Measurements from ENCODE around the gene HS1BP3.

Gene HS1BP3

DNA sequence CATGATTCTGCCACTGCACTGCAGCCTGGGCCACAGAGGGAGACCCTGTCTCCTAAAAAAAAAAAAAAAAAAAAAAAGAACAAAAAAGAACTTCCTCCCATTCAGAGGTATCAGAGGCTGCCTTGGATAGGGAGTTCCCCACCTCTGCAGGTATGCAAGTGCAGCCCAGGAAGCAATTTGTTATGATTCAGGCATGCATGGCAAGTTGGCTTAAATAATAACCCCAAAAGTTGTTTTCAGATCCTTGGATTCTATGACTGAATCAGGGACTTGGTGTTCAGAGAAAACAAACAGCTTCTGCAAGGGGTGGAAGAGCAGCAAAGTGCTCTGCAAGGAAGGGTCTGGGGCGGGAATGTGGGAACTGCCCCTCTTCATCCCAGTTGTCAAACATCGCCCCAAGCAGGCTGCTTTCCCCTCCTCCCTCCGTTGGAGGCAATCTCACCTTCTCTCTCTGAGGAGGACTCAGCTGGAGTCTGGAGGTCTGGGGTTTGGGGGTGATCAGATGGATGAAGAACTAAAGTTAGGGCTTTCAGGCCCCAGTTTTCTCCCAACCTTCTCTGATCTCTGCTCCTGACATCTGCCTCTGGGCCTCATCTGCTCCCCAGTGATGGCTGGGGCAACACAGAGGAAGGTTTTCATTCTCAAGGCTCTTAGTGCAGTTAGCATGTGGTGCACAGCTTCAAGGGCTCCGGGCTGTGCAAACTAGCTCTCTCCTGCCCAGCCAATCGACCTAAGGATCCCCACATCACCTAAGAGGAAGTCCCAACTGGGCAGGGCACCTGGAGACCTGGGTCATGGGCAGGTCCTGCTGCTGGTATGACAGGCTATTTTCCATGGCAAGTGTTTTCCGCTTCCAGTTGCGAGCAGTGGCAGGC lies 12.5 kb upstream of the HS1BP3 start:
- DNase-seq (ENCODE audit: low read depth) = no peak

DNA sequence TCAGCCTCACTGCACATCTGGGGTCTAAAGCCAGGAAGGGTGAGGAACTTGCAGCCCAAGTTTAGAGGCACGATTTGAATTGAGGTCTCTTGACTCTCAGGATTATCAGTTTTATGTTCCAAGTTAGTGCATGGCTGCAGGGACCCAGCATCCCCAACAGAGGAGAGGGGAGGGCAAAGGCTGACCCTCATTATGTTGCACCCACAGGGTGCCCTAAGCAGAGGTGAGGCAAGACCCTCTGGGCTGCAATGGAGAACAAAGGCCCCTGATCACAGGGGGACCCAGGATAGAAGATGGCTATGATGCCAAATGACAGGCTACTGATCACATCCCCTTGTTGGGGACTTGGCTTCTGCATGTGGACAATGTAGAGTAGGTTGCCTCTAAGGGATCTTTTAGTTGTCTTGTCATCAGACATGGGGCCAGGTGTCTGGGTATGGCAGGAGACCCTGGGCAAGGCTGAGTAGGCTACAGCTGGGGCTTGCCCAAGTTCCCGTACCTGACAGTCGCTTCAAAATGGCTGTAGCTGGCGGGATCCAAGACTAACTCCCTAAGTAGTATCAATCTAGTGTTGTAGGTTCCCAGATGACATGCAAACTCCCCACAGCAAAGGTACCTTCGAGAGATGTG lies 11.5 kb upstream of the HS1BP3 start:
- DNase-seq (ENCODE audit: low read depth) = no peak

DNA sequence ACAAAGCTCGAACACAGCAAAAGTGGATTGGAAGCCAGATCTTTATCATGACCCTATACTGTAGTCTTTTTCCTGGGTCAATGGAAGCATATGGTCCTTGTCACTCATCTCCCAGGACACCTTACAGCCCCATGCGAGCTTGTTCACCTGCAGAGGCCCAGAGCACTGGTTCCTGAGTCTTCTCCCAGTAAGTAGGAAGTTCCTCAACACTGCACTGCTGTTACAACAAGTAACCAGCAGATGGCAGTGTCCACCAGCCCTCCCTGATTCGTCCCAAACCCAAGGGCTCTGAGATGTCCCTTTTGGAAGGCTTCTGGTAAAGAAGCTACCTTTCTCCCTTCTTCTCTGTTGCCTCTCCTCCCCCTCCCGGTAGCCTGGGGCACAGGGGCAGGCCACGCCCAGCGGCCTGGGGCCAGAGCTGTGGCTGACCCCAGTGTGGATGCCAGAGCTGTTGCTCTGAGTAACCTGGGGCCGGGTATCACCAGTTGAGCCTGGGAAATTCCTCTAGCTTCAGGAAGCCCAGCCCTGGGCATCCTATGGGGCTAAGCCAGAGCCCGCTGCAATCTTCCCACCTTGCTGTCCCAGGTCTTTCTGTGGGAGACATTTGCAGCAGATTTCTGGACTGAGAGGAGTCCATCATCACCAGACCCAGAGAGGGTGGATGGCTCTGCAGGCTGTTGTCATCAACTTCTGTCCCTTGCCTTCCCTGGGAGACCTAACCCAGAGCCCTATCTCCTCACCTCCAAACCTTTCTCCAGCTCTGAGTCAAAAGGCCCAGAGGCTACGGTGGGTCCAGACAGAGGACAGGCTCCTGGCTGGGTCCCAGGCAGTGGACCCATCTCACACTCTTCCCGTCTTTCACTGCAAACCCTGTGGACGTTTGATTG lies 10.8 kb upstream of the HS1BP3 start:
- peak; percentile 51 for DNase-seq (ENCODE audit: low read depth)

DNA sequence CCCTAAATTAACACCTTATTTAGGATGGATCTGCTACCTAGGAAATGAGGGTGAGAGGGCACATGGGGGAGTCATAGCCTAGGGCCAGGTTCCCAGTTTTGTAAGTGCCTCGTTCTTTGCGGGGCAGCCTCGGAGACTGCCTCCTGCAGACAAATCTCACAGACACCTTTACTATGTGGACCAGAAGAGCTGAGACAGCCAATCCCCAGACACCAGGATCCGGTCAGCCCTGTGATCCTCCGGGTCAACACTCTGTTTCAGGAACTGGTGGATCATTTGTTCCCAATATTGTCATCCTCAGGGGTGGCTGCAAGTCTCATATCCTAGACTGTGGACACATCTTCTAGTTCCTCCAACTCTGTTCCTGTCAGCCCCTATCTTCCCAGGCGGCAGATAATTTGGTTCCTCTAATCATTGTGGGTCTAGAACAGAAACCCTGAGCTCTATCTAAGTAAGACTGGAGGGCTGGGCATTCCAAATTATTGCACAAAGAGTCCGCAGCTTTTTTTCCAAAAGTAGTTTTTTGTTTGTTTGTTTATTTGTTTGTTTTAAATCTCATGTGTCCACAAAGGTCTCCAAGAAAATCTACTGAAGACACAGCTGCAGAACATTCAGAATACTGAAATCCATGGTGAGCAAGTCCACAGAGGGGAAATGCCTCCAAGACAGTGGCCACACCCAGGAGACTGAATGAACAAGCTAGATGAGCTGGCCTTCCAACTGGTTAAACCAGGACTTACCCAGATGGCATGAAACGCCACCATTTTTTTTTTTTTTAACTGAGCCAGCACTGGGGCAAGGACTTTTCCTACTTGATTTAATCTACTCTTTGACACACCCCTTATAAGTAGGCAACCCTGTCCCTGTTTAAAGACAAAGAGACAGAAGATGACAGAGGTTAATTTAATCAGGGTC lies 9.9 kb upstream of the HS1BP3 start:
- no peak for DNase-seq (ENCODE audit: low read depth)

DNA sequence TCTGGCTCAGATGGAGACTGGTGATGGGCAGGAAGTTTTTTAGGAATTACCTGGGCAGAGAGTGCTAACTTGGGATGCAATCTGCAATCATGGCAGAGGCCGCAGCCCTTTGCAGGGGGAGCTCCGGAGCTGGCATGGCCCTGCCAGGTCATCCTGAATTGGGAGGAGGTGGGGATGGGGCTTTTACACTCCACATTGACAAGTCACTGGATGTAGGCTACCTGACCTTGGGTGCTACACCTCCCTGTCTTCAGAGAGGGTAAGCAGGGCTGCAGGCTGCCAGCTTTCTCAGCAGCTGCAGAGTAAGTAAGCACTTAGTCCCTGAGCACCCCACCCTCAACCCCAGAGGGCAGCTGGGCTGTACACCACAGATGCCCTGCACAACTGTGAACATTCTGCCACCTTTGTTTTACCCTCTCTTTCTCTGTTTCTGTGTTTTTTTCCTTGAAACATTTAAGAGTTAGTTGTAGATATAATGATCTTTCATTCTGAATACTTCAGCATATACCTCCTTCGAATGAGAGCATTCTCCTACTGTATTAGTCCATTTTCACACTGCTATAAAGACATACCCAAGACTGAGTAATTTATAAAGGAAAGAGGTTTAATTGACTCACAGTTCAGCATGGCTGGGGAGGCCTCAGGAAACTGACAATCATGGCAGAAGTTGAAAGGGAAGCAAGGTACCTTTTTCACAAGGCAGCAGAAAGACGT lies 6.8 kb upstream of the HS1BP3 start:
- DNase-seq (ENCODE audit: low read depth) = no peak

DNA sequence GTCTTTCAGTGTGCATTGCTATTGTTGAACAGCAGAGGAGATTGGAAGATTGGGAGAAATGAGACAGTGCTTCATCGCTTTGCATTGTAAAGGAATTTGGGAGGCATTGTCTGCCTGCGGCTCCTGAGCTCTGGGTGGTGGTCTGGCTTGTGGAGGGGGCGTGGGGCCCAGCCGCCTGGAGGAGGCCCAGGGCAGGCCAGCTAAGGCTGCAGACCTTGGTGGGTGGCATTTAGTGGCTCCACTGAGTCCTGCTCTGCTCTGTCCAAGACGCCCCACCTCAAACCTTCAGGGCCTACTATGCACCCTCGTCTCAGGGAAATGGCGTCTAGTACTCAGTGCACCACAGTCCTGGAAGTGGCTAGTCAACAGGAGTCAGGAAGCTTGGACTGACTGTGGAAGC lies 5.7 kb upstream of the HS1BP3 start:
- DNase-seq (ENCODE audit: low read depth) = no peak

DNA sequence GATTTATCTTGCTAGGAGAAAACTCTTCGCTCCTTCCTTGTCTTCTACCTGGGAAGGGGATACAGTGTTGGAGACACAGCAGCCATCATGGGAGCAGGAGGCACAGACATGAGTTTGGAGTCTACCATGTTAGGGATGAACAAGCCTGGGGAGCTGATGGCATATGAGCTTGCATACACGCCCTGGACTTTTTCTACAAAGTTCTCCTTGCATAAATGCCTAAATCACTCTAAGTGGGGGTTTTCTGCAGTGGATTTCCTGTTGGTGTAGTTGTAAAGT lies 3.6 kb upstream of the HS1BP3 start:
- no peak for DNase-seq (ENCODE audit: low read depth)

DNA sequence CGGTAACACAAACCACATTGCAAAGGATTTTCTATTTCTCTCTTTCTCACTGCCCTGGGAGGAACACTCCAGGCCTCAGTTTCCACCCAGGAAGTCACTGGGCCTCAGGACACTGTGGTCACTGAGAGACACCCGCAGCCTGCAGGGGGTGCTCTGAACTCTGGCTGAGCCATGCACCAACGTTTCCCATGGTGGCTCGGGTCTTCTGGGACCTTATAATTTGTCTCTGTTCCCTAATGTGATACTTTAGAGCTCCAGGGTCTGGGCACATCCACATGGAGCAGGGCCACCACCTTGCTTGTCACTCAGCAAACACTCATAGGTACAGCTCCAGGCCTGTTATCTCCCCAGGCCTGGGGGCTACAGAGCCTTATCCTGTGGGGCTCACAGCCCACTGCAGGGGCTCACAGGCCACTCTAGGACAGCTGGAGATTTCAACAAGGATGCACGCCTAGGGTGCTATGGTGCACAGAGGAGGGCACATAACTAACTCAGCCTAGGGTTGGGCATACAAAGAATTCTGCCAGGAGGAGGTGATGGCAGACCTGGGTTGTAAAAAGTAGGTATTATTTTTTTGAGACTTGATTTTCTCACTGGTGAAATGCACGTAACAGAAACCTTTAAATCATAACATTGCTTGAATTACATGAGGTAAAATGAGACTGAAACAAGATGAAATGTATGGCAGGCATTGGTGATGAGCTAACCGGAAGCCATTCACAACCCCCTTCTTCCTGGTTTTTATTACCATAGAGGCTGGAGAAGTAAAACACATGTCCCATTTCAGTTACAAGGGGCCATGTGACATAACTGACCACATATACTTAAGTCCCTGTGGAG lies 3.0 kb upstream of the HS1BP3 start:
- DNase-seq (ENCODE audit: low read depth) = no peak

DNA sequence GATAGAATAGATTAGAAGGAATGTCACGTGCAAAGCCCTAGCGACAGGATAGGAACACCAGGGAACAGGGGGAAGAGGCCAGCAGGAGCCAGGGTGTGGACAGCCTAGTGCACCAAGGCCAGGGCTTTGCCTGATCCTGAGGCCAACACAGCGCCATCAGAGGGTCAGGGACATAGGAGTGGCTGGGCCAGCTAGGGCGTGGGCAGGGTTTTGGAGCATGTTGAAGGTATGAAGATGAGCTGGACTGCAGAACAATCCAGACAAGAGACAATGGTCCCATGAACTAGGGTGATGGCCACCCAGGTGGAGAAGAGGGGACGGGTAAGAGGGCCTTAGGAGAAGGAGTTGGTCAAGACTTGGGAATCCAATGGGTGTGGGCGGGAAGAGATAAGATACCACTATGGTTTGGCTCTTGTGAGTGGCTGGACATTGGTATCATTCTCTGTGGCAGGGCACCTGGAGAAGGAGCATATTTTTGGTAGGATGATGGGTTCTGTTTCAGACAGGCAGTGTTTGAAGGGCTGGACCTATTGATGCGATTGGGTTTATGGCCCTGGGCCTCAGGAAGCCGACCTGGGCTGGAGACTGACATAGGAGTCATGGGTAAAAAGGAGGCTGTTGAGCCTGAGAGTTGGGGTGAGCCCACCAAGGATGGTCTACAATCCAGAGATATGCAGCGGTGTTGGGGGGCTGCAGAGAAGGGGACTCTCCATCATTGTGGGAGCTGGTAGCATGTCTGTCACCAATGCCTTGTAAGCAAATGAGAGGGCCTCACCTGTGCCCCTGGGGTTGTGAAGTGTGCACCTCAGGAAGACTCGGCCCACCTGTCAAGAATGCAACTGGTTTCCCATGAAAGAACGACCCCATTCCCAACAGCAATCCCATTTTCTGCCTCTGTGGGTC lies 2.0 kb upstream of the HS1BP3 start:
- DNase-seq (ENCODE audit: low read depth) = no peak

DNA sequence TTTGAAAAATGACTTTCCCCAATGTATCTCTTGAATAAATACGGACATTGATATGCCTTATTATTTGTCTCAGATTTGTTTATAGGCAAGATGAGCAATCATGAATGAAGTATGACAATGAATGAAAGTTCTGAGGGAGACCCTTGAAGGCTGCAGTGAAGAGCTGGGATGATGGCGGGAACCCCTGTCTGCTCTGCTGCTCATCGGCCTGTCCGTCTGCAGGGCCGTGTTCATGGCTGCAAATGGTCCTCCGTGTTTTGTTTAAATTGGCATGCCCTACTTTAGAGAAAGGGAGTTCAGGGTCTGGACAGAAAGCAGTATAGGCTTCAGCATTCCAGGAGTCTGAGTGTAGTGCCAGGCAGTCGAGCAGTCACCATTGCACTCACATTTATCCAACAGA lies 1.2 kb upstream of the HS1BP3 start:
- no peak for DNase-seq (ENCODE audit: low read depth)

DNA sequence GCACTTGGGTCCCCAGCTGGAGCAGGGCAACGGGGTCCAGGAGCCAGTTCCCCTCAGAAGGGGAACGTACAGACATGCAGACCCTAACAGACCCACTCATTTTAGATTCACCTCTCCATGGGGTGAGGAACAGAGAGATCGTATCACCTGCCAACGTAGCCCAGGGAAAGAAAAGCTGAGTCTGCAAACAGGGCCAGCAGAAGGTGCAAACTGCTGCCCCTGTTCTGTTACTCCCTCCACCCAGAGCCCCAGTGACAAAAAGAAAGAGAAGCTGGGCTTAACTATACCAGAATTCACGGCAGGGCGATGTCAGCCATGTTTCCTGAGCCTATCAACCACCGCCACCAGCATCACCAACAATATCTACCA lies 817 bp upstream of the HS1BP3 start:
- no peak for DNase-seq (ENCODE audit: low read depth)

DNA sequence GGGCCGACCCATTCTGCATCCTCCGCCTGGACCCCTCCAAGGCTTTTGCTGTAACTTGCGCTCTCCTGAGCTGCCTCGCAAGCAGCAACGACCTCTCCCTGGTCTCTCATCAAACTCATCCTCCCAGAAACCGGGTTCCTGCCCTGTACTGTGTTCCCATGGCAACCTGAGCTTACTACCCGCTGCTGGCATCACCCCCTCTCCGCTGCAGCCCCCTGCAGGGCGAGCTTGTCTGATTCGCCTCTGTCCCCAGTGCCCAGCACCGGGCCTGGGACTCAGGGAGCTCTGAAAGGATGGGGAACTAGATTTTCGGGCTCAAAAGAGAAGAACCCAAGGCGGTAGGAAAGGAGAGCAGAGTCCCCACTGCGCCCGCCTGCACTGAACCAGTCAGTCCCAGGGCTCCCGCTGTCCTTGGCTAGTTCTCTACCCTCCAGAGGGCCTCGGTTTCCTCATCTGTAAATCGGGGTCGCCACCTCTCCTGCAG lies 463 bp downstream of the HS1BP3 start:
- DNase-seq (ENCODE audit: low read depth) = no peak

DNA sequence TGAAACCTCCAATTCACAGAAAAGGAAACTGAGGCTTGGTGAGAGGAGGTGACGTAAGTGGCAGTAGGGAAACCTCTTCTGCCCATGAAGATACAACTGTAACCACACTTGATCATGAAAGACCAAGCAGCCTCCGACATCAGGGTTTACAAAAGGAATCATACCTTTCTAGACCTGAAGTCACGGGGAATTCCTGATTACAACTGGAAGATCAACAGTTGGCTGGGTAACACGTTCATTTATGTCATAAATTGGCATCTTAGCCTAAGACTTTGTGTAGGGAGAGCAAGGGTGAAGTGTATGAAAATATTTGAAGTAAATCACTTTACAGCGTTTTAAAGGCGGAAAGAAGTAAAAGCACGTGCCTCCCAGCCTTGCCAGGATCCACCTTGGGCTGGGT lies 922 bp downstream of the HS1BP3 start:
- no peak for DNase-seq (ENCODE audit: low read depth)

DNA sequence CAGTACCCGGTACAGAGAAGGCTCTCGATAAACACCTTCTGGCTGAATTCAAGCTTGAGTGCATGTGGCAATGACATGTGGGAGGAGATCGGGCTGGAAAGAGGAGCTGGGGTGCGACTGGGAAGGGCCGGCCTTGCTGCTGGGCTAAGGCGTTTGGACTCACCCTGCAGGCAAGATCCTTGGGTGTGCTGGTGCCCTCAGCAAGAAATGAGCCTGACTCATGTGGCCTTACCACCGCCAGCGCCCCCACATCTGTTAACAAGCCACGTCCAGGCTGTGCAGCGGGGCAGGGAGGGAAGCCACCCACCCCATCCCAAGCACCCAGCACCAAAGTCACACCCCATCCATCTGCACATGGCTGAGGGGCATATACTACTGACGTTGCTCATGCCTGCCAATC lies 1.3 kb downstream of the HS1BP3 start:
- DNase-seq (ENCODE audit: low read depth) = no peak

DNA sequence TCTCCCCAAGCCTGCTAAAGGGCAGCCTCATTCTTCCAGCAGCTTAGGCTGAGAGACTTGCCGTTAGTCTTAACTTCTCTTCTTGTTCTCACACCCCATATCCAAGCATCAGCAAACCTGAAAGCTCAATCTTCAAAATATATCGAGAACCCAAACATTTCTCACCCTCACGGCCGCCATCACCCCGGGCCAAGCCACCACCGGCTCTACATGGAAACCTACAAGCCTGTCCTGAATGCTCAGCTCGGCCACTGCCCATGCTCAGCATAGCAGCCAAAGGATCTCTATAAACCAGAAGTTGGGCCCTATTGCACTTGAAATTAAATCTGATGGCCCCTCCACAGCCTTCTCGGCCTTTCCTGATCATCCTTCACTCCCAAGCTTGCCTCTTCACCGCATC lies 2.1 kb downstream of the HS1BP3 start:
- DNase-seq (ENCODE audit: low read depth) = no peak

DNA sequence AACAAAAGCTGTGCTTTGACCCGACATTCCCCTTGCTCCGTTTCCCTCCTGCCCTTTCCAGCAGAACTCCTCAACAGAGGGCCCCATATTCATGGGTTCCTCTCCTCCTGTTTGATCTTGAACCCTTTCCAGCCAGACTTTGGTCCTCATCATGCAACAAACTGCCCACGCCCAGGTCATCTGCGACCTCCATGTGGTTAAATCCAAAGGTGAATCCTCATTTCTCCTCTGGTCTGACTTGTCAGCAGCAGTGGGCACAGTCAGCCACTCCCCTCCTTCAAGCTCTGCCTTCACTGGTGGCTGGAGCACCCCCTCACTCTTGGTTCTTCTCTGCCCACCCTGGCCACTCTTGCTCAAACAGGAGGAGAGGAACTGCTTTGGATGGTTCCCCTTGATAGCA lies 2.7 kb downstream of the HS1BP3 start:
- no peak for DNase-seq (ENCODE audit: low read depth)

DNA sequence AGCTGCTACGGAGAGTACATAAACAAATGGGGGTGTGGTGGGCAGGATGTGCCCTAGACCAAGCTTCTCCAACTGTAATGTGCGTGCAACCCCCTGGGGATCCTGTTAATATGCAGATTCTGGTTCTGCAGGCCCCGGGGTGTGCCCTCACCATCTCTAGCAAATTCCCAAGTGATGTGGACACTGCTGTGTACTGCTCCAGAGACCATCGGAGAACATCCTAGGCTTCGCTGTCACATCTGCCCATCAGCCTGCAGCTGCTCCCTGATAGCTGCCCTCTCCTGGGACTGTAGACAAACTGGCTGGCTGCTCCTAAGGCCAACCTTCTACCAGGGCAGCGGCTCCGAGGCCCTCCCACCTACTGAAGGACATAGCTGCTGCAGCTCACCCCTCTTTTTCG lies 3.2 kb downstream of the HS1BP3 start:
- DNase-seq (ENCODE audit: low read depth) = no peak

DNA sequence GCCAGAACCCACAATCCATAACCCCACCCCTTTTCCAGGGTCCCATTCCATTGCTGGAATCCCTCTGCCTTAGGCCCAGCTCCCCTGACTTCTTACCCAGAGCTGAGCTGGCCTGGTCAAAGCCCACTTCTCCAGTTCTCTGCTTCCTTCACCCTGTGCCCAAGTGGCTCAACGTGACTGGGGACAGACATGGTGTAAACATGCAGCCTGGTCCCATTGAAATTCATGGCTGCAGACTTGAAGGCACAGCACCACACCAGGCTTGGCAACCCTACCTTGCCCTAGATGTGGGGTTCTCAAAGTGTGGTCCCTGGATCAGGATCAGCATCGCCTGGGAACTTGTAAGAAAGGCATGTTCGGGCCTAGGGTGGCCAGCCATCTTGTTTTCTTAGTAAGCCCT lies 3.7 kb downstream of the HS1BP3 start:
- DNase-seq (ENCODE audit: low read depth) = no peak

DNA sequence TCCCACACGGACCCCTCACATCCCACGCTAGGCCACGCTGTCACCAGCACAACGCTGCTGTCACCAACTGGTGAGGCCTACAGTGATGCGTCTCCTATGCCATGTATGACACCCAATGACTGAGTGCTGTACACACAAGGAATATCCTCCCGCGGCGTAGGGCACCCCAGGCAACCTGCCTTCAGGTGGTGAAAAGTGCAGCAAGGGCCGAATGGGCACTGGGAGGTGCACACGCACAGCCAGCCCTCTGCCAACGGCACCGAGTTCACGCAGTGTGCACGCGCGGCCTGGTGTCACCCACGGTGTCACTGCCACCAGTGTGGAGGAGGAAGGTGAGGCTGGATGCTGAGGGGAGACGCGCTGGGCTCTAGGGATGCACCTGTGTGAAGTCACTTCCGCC lies 4.5 kb downstream of the HS1BP3 start:
- no peak for DNase-seq (ENCODE audit: low read depth)

All from activated T-cell treated with anti-CD3 and anti-CD28 coated beads for 48 hours (primary cell).